HepG2 (cell line): Measurements from ENCODE around the gene PTPRO. TPM values are rescaled to one million over a fixed set of nuclear protein-coding genes. Genes with fewer than 3 reads are reported as not detected.

ENCODE experiments used
- ATAC-seq: fragments of 200-7000 bp; cut with Tn5 transposase; 3 replicates; pipeline ENCODE4 v1.9.1; 2020; ENCODE audit warnings: mild to moderate bottlenecking, moderate library complexity
- BruUV-seq: library from RNA; stranded (reverse); fragments of 400-500 nt; replicated peaks from 2 replicates; lab custom pipeline; 2021; lab: Mats Ljungman, UMichigan
- CTCF ChIA-PET: fragments of 300-600 bp; formaldehyde crosslinking; extraction: SDS; loops from one replicate; lab custom pipeline; 2021; ENCODE audit warnings: low total read pairs, inconsistent platforms, low intra/inter-chr PET ratio; lab: Yijun Ruan, JAX
- POLR2A ChIA-PET: fragments of 350-600 bp; sonication (Branson Sonifier 250); formaldehyde crosslinking; loops from one replicate; lab custom pipeline; 2020; ENCODE audit warnings: antibody characterized with exemption, inconsistent platforms; lab: Yijun Ruan, JAX
- DNase-seq: peaks from one replicate; pipeline ENCODE4 v3.0.0-alpha.2; 2015; ENCODE audit warnings: low spot score
- FAIRE-seq: peaks from 3 replicates; lab custom pipeline; 2011; peaks lifted over from hg19 to GRCh38; lab: Jason Lieb, UNC
- H2AFZ ChIP-seq: one replicate; pipeline ENCODE4 v1.6.1; 2011; ENCODE audit warnings: low read length, inconsistent platforms
- H3K27ac ChIP-seq: fragments of 300-600 bp; 3 replicates; pipeline ENCODE4 v1.8.0; 2011; ENCODE audit warnings: mixed run types, mild to moderate bottlenecking, mixed read lengths, low read length, inconsistent platforms; ENCODE audit not compliant: insufficient read depth; ENCODE audit errors: extremely low read length
- H3K27me3 ChIP-seq, 2 experiments: fragments of 200-600 bp in 1 of 2; 2 replicates in 1 of 2; 3 replicates in 1 of 2; pipeline versions ENCODE4 v1.6.0 to v1.8.0; 2011; ENCODE audit warnings: low read length in 2 of 2, mild to moderate bottlenecking in 2 of 2, moderate library complexity in 2 of 2, inconsistent platforms in 1 of 2; ENCODE audit not compliant: insufficient read depth in 2 of 2, control insufficient read depth in 1 of 2
- H3K36me3 ChIP-seq, 2 experiments: fragments of 200-600 bp in 1 of 2; replicated peaks in 1 of 2; 2 replicates in 1 of 2; 3 replicates in 1 of 2; pipeline versions ENCODE4 v1.5.1 to v1.8.0; 2011; ENCODE audit warnings: low read length in 2 of 2, inconsistent platforms in 1 of 2; ENCODE audit not compliant: insufficient read depth in 2 of 2, control insufficient read depth in 1 of 2
- H3K4me1 ChIP-seq: 2 replicates; pipeline ENCODE4 v1.5.1; 2012; ENCODE audit warnings: low read length, inconsistent platforms; ENCODE audit not compliant: insufficient read depth
- H3K4me2 ChIP-seq: 2 replicates; pipeline ENCODE4 v1.6.0; 2011; ENCODE audit warnings: low read depth, low read length, inconsistent platforms
- H3K4me3 ChIP-seq, 3 experiments: fragments of 200-600 bp in 1 of 3; sonication (generic), shearing (Covaris generic) in 1 of 3; replicated peaks in 1 of 3; 2 replicates each; pipeline ENCODE4 v1.5.1; 2011 to 2016; ENCODE audit warnings: low read length in 3 of 3, inconsistent platforms in 2 of 3, low read depth in 2 of 3, mild to moderate bottlenecking in 2 of 3, control low read depth in 1 of 3, mixed read lengths in 1 of 3; ENCODE audit not compliant: insufficient read depth in 1 of 3
- H3K79me2 ChIP-seq: one replicate; pipeline ENCODE4 v1.6.1; 2011; ENCODE audit warnings: low read length, inconsistent platforms; ENCODE audit not compliant: insufficient read depth
- H3K9ac ChIP-seq: 2 replicates; pipeline ENCODE4 v1.6.0; 2011; ENCODE audit warnings: mild to moderate bottlenecking, low read depth, low read length, inconsistent platforms; ENCODE audit not compliant: insufficient read depth
- H3K9me3 ChIP-seq: 2 replicates; pipeline ENCODE4 v1.5.1; 2012; ENCODE audit warnings: mild to moderate bottlenecking, low read length
- H4K20me1 ChIP-seq: 2 replicates; pipeline ENCODE4 v1.6.0; 2011; ENCODE audit warnings: inconsistent platforms, mild to moderate bottlenecking, low read length, moderate library complexity; ENCODE audit not compliant: insufficient read depth
- CENPX ChIP-seq: sonication (generic); formaldehyde crosslinking; IDR thresholded peaks from 2 replicates; pipeline ENCODE4 v1.9.0; 2021; ENCODE audit warnings: mild to moderate bottlenecking, missing genetic modification reagents, moderate library complexity
- CERS6 ChIP-seq: sonication (generic); formaldehyde crosslinking; IDR thresholded peaks from 2 replicates; pipeline ENCODE4 v1.5.0; 2020; ENCODE audit warnings: missing genetic modification reagents
- CREB1 ChIP-seq, 2 experiments: fragments of 450-650 bp in 1 of 2; IDR thresholded peaks; 2 replicates each; pipeline ENCODE4 v1.6.1; 2016 to 2017; ENCODE audit warnings: control low read depth in 1 of 2, mild to moderate bottlenecking in 1 of 2, missing compliant biosample characterization in 1 of 2, missing genetic modification characterization in 1 of 2
- FOSL2 ChIP-seq: sonication (generic); formaldehyde crosslinking; IDR thresholded peaks from 2 replicates; pipeline ENCODE4 v1.4.0; 2020; ENCODE audit warnings: missing genetic modification reagents
- MEIS1 ChIP-seq: sonication (generic); formaldehyde crosslinking; IDR thresholded peaks from 2 replicates; pipeline ENCODE4 v1.9.0; 2021; ENCODE audit warnings: mild to moderate bottlenecking, missing genetic modification reagents, moderate library complexity, borderline replicate concordance
- NPAS2 ChIP-seq: sonication (generic); formaldehyde crosslinking; IDR thresholded peaks from 2 replicates; pipeline ENCODE4 v1.8.0; 2022; ENCODE audit warnings: mild to moderate bottlenecking, missing genetic modification reagents, borderline replicate concordance
- THAP9 ChIP-seq: sonication (generic); formaldehyde crosslinking; IDR thresholded peaks from 2 replicates; pipeline ENCODE4; 2020; ENCODE audit warnings: missing genetic modification reagents, mild to moderate bottlenecking, borderline replicate concordance
- ZNF530 ChIP-seq: sonication (generic); formaldehyde crosslinking; IDR thresholded peaks from 2 replicates; pipeline ENCODE4 v1.5.0; 2020; ENCODE audit warnings: low read depth, mild to moderate bottlenecking, missing genetic modification reagents
- ZNF619 ChIP-seq: sonication (generic); formaldehyde crosslinking; IDR thresholded peaks from 2 replicates; pipeline ENCODE4 v1.4.0; 2020; ENCODE audit warnings: mild to moderate bottlenecking, missing genetic modification reagents
- ZNF691 ChIP-seq: sonication (generic); formaldehyde crosslinking; IDR thresholded peaks from 2 replicates; pipeline ENCODE4 v1.4.0; 2020; ENCODE audit warnings: missing genetic modification reagents, low read depth, mild to moderate bottlenecking, borderline replicate concordance
- WGBS: methylation state at CpG from one replicate; pipeline ENCODE4 v1.1.6; 2017; ENCODE audit warnings: low lambda C conversion rate; 5-methylcytosine and 5-hydroxymethylcytosine counted together
- in situ Hi-C: cut with HindIII; loops from 2 replicates; pipeline ENCODE4 v1.10.0; 2017; ENCODE audit warnings: low pct_unique_long_range_greater_than_20kb; ENCODE audit not compliant: extremely low pct_ligation_motif_present
- intact Hi-C: fragments of 100-400 bp; cut with micrococcal nuclease; formaldehyde crosslinking; loops from one replicate; pipeline ENCODE4 v1.10.0; 2022; ENCODE audit not compliant: unreplicated experiment
- polyA plus RNA-seq, 8 experiments: library from polyadenylated mRNA; depleted of rRNA in 3 of 8; stranded (reverse) in 7 of 8; unstranded in 1 of 8; fragments of >200 nt; fragmentation: Illumina TruSeq in 4 of 8; extraction: Trizol in 4 of 8; gene quantifications; 2 replicates each; pipeline versions ENCODE4 v1.2.1 to v1.2.3, GENCODE V29; 2011 to 2016; ENCODE audit warnings: low read depth in 4 of 8, missing spikeins in 1 of 8, mixed read lengths in 1 of 8; ENCODE audit not compliant: insufficient read depth in 1 of 8
- total RNA-seq, 5 experiments: library from RNA; depleted of rRNA; stranded (reverse); fragments of >200 nt; fragmentation: Illumina TruSeq; extraction: Trizol; gene quantifications; 2 replicates each; pipeline ENCODE4 v1.2.3, GENCODE V29; 2016; ENCODE audit warnings: low read depth in 1 of 5

Gene PTPRO
- total and polyA plus RNA-seq, 2 of the 13 experiments (the other 11 are each of a cell fraction or from before 2014, with no cell fraction given), result 0.04 TPM; not detected in 1

GRCh38 chr12:15428632-15429031 is 106.3 kb downstream of the PTPRO start (continued):
- TF ChIP-seq MEIS1 (CRISPR knock-in tag), result no peak
- no peak for TF ChIP-seq CREB1 (IDR thresholded peaks at IDR 0.05)
- TF ChIP-seq CREB1 (CRISPR knock-in tag; IDR thresholded peaks at IDR 0.05), result no peak
- TF ChIP-seq THAP9, result no peak
- TF ChIP-seq CERS6 (CRISPR knock-in tag), result no peak
- TF ChIP-seq ZNF691 (CRISPR knock-in tag), result no peak

- POLR2A ChIA-PET, result no interaction called here
- no peaks in the 10 kb centered on the region for H3K4me1 ChIP-seq
- no peak overlapping the region for H3K9ac ChIP-seq
- H3K4me2 ChIP-seq, result no peak overlapping the region
- H3K27ac ChIP-seq, result no peak overlapping the region
- no peaks in the 10 kb centered on the region for H3K36me3 ChIP-seq
- FAIRE-seq, result no peak
- H3K4me3 ChIP-seq, result no peak overlapping the region
- 3% methylated on average over 1 of the region's 1 CpG for WGBS
- no peak for ATAC-seq
- no peaks in the 10 kb centered on the region for H4K20me1 ChIP-seq
- no peak overlapping the region for H2AFZ ChIP-seq
- TF ChIP-seq ZNF619 (no peak), FOSL2 (CRISPR knock-in tag) (no peak), ZNF530 (no peak), NPAS2 (CRISPR knock-in tag) (no peak), CENPX (no peak)
- H3K79me2 ChIP-seq, result no peaks in the 10 kb centered on the region
- intact Hi-C loops, result no loop called here
- H3K27me3 ChIP-seq, result peaks cover 0 to 1% of the 10 kb centered on the region in 2 experiments; a peak in 1 of 5 replicates
- DNase-seq, result no peak
- no peaks in the 10 kb centered on the region for H3K9me3 ChIP-seq
- no TSS peak for BruUV-seq
- CTCF ChIA-PET, result no interaction called here
- in situ Hi-C loops, result no loop called here
These were observed 107.0 kb downstream of the PTPRO start for GRCh38 chr12:15429262-15429661.
